ENCODE measurements around the gene SYTL4.
A peak's percentile ranks its signal among the peaks of the same experiment; 100 is the strongest.

SYTL4 gene

GRCh38 chrX:100647095-100647494 lies 84.8 kb downstream of the SYTL4 start:
- DNase-seq: no peak

- no peak for DNase-seq
Observed at GRCh38 chrX:100645106-100645505, 86.8 kb downstream of the SYTL4 start.

GRCh38 chrX:100643956-100644860 lies 87.7 kb downstream of the SYTL4 start, which contains the start of gene SRPX2:
SRPX2 (plus strand) TSS chrX:100644199; CDS start chrX:100646323, 2,124 bp downstream.
- DNase-seq: no peak

- no peak for DNase-seq
Observed at GRCh38 chrX:100643212-100643611, 88.7 kb downstream of the SYTL4 start.

- DNase-seq: no peak
Observed at GRCh38 chrX:100642290-100642689, 89.6 kb downstream of the SYTL4 start.

GRCh38 chrX:100636321-100636991 lies 95.5 kb downstream of the SYTL4 start, which contains the start of gene TSPAN6:
TSPAN6 (minus strand) TSS chrX:100636806; CDS start chrX:100636694, 112 bp downstream.
- DNase-seq: peak; percentile 73

GRCh38 chrX:100635989-100636320 lies 96.0 kb downstream of the SYTL4 start:
- DNase-seq: no peak

GRCh38 chrX:100635040-100635439 lies 96.9 kb downstream of the SYTL4 start:
- no peak for DNase-seq

GRCh38 chrX:100625985-100626491 lies 105.9 kb downstream of the SYTL4 start:
- DNase-seq: no peak
